Duodenal mucosa (tissue), 2 donors: ENCODE measurements around the gene LRCOL1.

Source experiments
- H3K27ac ChIP-seq: one replicate; pipeline ENCODE4 v1.7.0; 2013; ENCODE audit warnings: low read depth, low read length
- H3K27me3 ChIP-seq, 2 donors: one replicate each; pipeline ENCODE4 v1.7.0; 2013; ENCODE audit warnings: low read length in 2 of 2, control low read depth in 1 of 2; ENCODE audit not compliant: insufficient read depth in 2 of 2, control insufficient read depth in 1 of 2
- H3K36me3 ChIP-seq, 2 donors: one replicate each; pipeline ENCODE4 v1.7.0; 2013; ENCODE audit warnings: low read length in 2 of 2, control low read depth in 1 of 2; ENCODE audit not compliant: insufficient read depth in 2 of 2, control insufficient read depth in 1 of 2
- H3K4me1 ChIP-seq, 2 donors: one replicate each; pipeline ENCODE4 v1.7.0; 2013; ENCODE audit warnings: low read length in 2 of 2, control low read depth in 1 of 2; ENCODE audit not compliant: insufficient read depth in 2 of 2, control insufficient read depth in 1 of 2
- H3K4me3 ChIP-seq, 2 donors: one replicate each; pipeline ENCODE4 v1.7.0; 2013; ENCODE audit warnings: low read length in 2 of 2, low read depth in 1 of 2
- H3K9ac ChIP-seq, 2 donors: one replicate each; pipeline ENCODE4 v1.7.0; 2013; ENCODE audit warnings: low read length in 2 of 2, low read depth in 1 of 2
- H3K9me3 ChIP-seq, 2 donors: one replicate each; pipeline ENCODE4 v1.7.0; 2013; ENCODE audit warnings: low read length in 2 of 2, control low read depth in 1 of 2; ENCODE audit not compliant: control insufficient read depth in 1 of 2

Gene LRCOL1

DNA sequence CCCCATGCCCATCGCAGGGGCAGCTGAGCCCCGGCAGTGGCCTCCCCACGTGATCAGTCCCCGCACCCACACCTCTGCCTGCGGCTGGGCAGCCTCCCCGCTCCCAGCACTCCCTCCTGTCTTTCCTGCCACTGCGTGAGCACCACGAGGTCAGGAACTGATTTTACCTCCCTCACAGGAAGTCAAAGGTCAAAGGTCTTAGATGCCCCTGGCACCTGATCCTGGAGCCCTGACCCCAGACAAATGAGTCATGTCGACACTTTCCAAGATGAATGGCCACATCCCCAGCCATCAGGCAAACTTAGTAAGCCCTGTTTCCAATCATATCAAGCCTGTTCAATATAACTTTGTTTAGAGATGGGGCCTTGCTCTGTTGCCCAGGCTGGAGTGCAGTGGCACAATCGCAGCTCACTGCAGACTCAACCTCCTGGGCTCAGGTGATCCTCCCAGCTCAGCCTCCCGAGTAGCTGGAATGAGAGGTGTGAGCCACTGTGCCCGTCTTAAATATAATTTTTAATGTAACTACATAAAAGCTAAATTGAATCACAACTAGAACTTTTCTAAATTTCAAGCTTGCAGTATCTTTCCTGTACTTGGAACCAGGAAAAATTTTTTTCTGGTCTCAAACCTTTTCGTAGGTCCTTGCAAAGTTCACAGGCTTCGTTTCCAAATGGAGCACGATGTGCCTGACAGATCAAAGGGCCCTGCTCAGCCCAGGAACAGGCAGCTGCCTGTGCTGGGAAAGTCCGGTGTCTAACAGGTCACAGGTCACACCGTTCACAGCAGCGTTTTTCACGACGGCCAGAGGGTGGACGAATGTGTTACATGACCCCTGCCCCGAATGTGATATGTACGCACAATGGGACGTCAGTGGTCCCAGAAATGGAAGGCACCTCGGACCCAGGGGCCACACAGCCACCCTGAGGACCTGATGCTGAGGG, 1.9 kb downstream of the LRCOL1 start:
- peaks cover 5 to 8% of the 10 kb centered on the region in 2 donors for H3K4me1 ChIP-seq
- no peak overlapping the region for H3K27ac ChIP-seq
- H3K27me3 ChIP-seq = peaks cover 39 to 53% of the 10 kb centered on the region in 2 donors
- H3K9me3 ChIP-seq = peaks cover 4 to 6% of the 10 kb centered on the region in 2 donors
- H3K4me3 ChIP-seq = no peak overlapping the region
- H3K36me3 ChIP-seq = no peaks in the 10 kb centered on the region
- H3K9ac ChIP-seq = no peak overlapping the region

DNA sequence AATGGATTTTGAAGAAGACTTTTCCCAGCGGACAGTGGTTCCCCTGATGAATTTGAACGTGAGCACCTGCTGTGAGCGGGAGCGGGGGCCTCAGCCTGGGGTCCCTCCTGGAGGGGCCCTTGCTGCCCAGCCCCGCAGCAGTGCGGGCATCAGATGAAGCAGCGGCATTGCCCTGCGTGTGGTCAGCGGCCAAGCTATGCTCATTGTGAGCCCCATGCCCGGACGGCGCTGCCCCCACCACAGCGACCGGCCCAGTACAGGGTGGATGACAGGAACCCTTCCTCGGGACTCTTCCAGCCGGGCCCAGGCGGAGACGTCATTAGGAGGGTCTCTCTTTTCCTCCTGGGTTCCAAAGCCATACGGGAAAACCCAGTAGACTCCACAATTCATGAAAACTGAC, 3.5 kb downstream of the LRCOL1 start:
- no peak overlapping the region for H3K27ac ChIP-seq
- no peaks in the 10 kb centered on the region for H3K36me3 ChIP-seq
- no peak overlapping the region for H3K4me3 ChIP-seq
- H3K9me3 ChIP-seq = peaks cover 4 to 6% of the 10 kb centered on the region in 2 donors
- H3K4me1 ChIP-seq = peaks cover 5 to 8% of the 10 kb centered on the region in 2 donors
- peaks cover 51 to 63% of the 10 kb centered on the region in 2 donors for H3K27me3 ChIP-seq
- H3K9ac ChIP-seq = no peak overlapping the region

DNA sequence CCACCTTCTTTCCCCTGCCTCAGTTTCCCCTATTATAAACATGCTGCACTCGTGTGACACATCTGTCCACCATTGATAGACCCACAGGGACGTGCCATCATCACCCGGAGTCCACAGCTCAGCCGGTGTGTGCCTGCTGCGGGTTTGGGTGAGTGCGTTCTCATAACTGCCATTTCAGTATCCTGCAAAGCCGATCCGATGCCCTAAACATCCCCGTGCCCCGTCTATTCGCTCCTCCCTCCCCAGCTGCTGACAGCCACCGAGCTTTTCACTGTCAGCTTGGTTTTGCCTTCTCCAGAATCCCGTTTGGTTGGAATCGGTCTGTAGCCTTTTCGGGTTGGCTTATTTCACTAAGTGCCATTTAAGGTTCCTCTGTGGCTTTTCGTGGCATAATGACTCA, 3.9 kb downstream of the LRCOL1 start:
- H3K36me3 ChIP-seq = no peaks in the 10 kb centered on the region
- H3K27me3 ChIP-seq = peaks cover 55 to 67% of the 10 kb centered on the region in 2 donors
- peaks cover 5 to 8% of the 10 kb centered on the region in 2 donors for H3K4me1 ChIP-seq
- peaks cover 2 to 3% of the 10 kb centered on the region in 2 donors for H3K9me3 ChIP-seq
- H3K4me3 ChIP-seq = no peak overlapping the region
- no peak overlapping the region for H3K9ac ChIP-seq
- H3K27ac ChIP-seq = no peak overlapping the region

DNA sequence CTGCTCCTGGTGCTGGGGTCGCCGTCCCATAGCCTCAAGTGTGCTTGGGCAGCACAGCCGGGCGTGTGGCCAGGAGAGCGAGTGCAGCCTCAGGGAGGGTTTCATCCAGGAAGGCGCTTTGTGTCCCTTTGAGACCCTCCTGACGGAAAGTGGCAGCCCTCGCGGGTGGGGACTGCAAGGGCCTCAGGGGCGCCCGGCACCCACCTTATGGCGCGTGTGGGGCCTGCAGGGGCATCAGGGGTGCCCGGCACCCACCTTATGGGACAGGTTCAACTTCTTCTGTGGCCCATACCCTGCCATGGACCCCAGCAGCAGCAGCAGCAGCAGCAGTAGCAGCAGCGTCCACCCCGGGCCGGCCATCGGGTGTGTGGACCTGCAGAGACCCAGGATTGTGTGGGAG, 4.5 kb downstream of the LRCOL1 start:
- no peak overlapping the region for H3K27ac ChIP-seq
- no peak overlapping the region for H3K4me3 ChIP-seq
- no peaks in the 10 kb centered on the region for H3K36me3 ChIP-seq
- no peaks in the 10 kb centered on the region for H3K9me3 ChIP-seq
- peaks cover 56 to 73% of the 10 kb centered on the region in 2 donors for H3K27me3 ChIP-seq
- peaks cover 8% of the 10 kb centered on the region in 2 donors for H3K4me1 ChIP-seq
- no peak overlapping the region for H3K9ac ChIP-seq

DNA sequence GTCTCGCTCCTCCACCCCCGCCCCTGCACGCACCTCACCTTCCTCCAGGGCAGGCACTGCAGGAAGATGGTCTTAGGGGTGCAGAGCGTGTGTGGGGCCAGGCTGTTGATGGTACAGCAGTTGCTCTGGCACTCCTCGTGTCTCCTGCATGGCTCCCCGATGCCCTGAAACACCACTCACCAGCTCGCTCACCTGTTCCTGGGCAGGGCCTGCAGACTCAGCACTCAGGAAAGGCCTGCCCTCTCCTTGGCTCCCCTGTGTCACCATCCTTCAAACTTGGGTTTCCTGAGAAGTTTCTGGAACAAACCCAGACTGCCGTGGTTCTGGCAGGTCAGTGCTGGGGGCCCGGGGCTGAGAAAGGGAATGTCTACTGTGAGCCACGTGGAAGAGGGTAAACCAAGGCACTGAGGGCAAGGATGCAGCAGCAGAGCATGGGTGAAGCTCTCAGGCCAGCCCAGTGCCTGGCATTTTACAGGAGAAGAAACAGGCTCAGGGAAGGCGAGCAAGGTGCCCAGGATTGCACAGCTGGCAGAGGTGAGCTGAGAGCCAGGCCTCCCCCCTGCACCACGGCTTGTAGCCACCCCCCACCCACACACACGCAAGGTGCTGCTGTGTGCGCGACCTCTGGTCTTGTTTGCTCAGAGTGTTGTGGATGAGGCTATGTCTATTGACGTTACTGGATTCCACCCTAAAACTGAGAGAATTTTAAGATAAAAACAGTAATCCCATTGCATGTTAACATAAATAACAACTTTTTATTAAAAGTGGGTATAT, 5.5 kb downstream of the LRCOL1 start:
- no peak overlapping the region for H3K27ac ChIP-seq
- H3K4me1 ChIP-seq = peaks cover 5 to 16% of the 10 kb centered on the region in 2 donors
- no peak overlapping the region for H3K4me3 ChIP-seq
- H3K27me3 ChIP-seq = peaks cover 50 to 68% of the 10 kb centered on the region in 2 donors
- no peaks in the 10 kb centered on the region for H3K9me3 ChIP-seq
- no peaks in the 10 kb centered on the region for H3K36me3 ChIP-seq
- no peak overlapping the region for H3K9ac ChIP-seq

DNA sequence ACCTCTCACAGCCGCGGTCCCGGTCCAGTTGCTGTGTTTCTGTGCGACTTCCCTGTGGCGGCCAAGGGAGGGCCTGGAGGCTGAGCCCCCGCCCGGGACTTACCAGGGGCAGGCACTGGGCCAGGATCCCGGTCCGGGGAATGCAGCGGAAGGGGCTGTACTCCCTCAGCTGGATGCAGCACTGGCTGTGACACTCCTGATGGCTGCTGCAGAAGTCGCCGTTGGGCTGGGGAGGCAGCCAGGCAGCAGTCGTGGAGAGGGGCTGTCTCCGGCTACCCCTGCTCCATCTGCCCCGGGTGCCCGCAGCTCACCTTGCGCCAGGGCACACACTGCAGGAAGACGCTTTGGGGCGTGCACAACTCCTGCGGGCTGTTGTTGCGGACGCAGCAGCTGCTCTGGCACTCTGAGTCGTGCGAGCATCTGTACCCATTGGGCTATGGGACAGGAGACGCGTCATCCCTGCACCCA, 6.2 kb downstream of the LRCOL1 start:
- H3K36me3 ChIP-seq = no peaks in the 10 kb centered on the region
- H3K4me1 ChIP-seq = peaks cover 5 to 16% of the 10 kb centered on the region in 2 donors
- H3K9ac ChIP-seq = no peak overlapping the region
- no peak overlapping the region for H3K4me3 ChIP-seq
- H3K27me3 ChIP-seq = peaks cover 48 to 66% of the 10 kb centered on the region in 2 donors
- no peaks in the 10 kb centered on the region for H3K9me3 ChIP-seq
- no peak overlapping the region for H3K27ac ChIP-seq

DNA sequence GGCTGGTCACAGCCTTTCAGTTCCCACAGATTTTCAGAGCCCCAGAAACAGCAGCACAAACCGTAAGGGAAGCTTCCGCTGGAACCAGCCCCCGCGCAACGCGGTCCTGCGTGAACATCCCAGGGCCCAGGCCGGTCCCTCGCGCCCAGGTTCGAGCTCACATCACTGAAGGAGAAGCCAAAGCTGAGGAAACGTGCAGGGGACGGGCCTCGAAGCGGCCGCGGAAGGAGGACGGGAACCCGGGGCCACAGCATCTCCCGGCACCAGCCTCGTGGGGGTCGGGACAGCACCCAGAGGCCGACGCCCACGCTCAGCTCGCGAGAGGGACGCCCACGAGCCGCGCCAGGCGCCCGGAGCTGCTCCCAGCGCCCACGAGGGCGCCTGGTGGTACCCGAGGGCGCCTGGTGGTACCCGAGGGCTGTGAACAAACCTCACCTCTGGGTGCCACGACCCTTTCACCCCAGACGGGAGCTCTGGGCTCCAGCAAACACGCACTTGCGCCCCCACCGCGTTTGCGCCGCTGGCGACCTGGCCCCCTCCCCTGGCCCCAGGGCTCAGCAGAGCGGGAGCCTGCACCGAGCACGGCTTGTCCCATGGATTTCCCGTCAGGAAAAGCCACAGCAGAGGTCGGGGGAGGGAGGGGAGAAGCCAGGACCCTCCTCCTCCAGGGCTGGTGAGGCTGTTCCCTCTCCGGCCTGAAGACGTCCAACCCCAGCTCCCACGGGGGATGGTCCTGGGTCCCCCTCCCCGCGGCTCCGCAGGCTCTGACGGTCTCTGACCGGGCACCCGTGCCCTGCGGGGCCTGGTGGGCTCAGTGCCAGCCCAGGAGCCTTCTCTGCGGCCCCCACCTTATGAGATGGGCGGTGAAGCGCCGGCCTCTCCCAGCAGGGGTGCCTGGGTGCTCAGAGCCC, 6.9 kb downstream of the LRCOL1 start:
- H3K9ac ChIP-seq = no peak overlapping the region
- no peaks in the 10 kb centered on the region for H3K9me3 ChIP-seq
- H3K4me1 ChIP-seq = peaks cover 5 to 16% of the 10 kb centered on the region in 2 donors
- H3K27me3 ChIP-seq = peaks cover 43 to 59% of the 10 kb centered on the region in 2 donors
- peak overlapping the region; percentile 32 for H3K27ac ChIP-seq
- peak overlapping the region; percentile 29 to 45 for H3K4me3 ChIP-seq
- H3K36me3 ChIP-seq = no peaks in the 10 kb centered on the region

DNA sequence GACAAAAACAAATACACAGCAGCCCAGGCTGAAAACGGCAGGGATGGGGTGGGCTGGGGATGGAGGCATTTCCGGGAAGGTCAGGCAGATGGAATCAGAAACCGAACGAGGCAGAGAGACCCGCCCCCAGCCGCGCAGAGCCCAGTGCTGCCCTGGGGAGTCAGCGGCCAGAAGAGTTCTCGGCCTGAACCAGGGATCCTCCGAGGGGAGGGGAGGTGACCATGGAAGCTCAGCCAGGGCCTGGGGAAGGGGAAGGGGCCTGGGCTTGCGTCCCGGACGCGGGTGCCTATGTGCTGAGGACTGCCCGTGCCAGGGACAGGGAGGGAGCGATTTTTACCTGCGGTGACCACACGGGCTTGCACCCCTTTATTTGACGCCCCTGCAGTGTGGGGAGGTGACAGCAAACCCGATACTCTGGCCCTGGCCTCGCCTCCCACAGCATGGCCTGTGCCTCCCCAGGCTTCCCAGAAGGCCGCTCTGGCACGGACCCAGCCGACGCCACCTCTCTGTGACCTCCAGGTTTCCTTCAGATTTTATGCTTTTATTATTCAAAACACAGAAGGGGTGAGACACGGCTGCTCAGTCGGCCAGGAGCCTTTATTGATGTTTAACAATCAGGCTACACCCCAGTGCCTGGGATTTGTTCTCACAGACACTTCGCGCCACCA, 7.7 kb downstream of the LRCOL1 start:
- Histone ChIP-seq H3K36me3 (no peaks in the 10 kb centered on the region), H3K4me3 (peak overlapping the region; percentile 15 to 45), H3K27ac (peak overlapping the region; percentile 42), H3K27me3 (peaks cover 37 to 51% of the 10 kb centered on the region in 2 donors), H3K9ac (no peak overlapping the region), H3K9me3 (no peaks in the 10 kb centered on the region), H3K4me1 (peaks cover 5 to 11% of the 10 kb centered on the region in 2 donors)
